H1 (cell line): ENCODE data around the gene UBL4B.

Experiments
- CTCF ChIP-seq, 3 experiments: IDR thresholded peaks; 1 replicate in 2 of 3; 2 replicates in 1 of 3; pipeline versions ENCODE4 v1.5.1 to v1.6.1; 2011; ENCODE audit warnings: low read length in 3 of 3, mild to moderate bottlenecking in 3 of 3, inconsistent platforms in 2 of 3, low read depth in 1 of 3, moderate library complexity in 1 of 3; ENCODE audit not compliant: insufficient read depth in 1 of 3; ENCODE audit errors: control extremely low read depth in 1 of 3
- EZH2 ChIP-seq: fragments of 200-600 bp; sonication (generic); IDR thresholded peaks from 2 replicates; pipeline ENCODE4 v1.7.1; 2012; ENCODE audit warnings: low read depth, mild to moderate bottlenecking, moderate library complexity, low read length, inconsistent platforms; ENCODE audit not compliant: severe bottlenecking
- PHF8 ChIP-seq: fragments of 200-600 bp; sonication (generic); conservative IDR thresholded peaks from 2 replicates; pipeline ENCODE4 v1.7.1; 2012; ENCODE audit warnings: low read depth, mild to moderate bottlenecking, inconsistent platforms, low read length, moderate library complexity
- POLR2A ChIP-seq, 2 experiments: IDR thresholded peaks; 1 replicate in 1 of 2; 2 replicates in 1 of 2; pipeline ENCODE4 v1.6.1; 2011; ENCODE audit warnings: low read depth in 2 of 2, low read length in 2 of 2, mild to moderate bottlenecking in 2 of 2; ENCODE audit errors: control extremely low read depth in 1 of 2

- TF ChIP-seq EZH2 (no peak), POLR2A (IDR thresholded peaks at IDR 0.05; ENCODE audit: control extremely low read depth in 1 of 2, low read depth in 2 of 2, low read length in 2 of 2) (no peak), CTCF (IDR thresholded peaks at IDR 0.05; ENCODE audit: control extremely low read depth in 1 of 3, insufficient read depth in 1 of 3, low read depth in 1 of 3, low read length in 3 of 3) (no peak), PHF8 (no peak)
Observed at GRCh38 chr1:110161165-110161564, 48.9 kb downstream of the UBL4B start.
